Nephron (organoid): ENCODE results near the gene PLSCR2.
"Not testable (repeated sequence)": the region's sequence is repeated elsewhere in the genome, so short reads cannot be mapped to it uniquely, and the experiment has no call there.

Experiments
- H3K27ac Mint-ChIP-seq, 3 experiments: 2 replicates each; pipeline ENCODE4 v1.8.0; 2020; ENCODE audit warnings: mixed read lengths in 3 of 3, mild to moderate bottlenecking in 2 of 3, moderate library complexity in 1 of 3
- H3K27me3 Mint-ChIP-seq: 2 replicates; pipeline ENCODE4 v1.8.0; 2021; ENCODE audit warnings: low read depth, mild to moderate bottlenecking, moderate library complexity, mixed read lengths
- H3K36me3 Mint-ChIP-seq: 2 replicates; pipeline ENCODE4 v1.8.0; 2020; ENCODE audit warnings: low read depth, mixed read lengths
- H3K4me1 Mint-ChIP-seq: 2 replicates; pipeline ENCODE4 v1.8.0; 2020; ENCODE audit warnings: mixed read lengths
- H3K4me3 Mint-ChIP-seq, 3 experiments: 2 replicates each; pipeline ENCODE4 v1.8.0; 2020; ENCODE audit warnings: mild to moderate bottlenecking in 3 of 3, mixed read lengths in 3 of 3, moderate library complexity in 2 of 3
- H3K9me3 Mint-ChIP-seq: 2 replicates; pipeline ENCODE4 v1.8.0; 2020; ENCODE audit warnings: mixed read lengths
- TF ChIP-seq, protein P1 (sequence below), 3 experiments: fragments of 200-600 bp; sonication (generic); IDR thresholded peaks; one replicate each; pipeline ENCODE4 v1.5.0; 2021; ENCODE audit warnings: antibody characterized with exemption in 3 of 3; ENCODE audit not compliant: unreplicated experiment in 3 of 3

The PLSCR2 gene

DNA sequence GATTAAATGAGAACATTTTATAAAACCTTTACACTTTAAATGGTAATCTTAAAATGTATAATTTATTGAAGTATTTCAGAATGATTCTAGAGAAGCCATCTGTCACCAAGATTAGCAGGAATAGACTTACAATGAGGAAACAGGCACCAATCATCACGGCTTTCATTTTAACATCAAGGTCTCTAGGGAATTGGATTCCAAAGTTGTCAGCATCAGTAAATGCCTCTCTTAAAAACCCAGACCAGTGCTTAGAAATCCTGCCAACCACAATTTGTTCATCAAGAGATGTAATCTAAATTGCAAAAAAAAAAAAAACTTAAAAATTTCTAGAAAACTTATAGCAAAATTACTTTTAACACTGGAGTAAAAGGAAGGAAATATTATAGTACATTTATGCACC is 20.3 kb downstream of the PLSCR2 start:
- H3K27me3 Mint-ChIP-seq = peaks cover 5% of the 10 kb centered on the region
- no peak overlapping the region for H3K4me3 Mint-ChIP-seq
- no peaks in the 10 kb centered on the region for H3K4me1 Mint-ChIP-seq
- TF ChIP-seq, protein P1, sequence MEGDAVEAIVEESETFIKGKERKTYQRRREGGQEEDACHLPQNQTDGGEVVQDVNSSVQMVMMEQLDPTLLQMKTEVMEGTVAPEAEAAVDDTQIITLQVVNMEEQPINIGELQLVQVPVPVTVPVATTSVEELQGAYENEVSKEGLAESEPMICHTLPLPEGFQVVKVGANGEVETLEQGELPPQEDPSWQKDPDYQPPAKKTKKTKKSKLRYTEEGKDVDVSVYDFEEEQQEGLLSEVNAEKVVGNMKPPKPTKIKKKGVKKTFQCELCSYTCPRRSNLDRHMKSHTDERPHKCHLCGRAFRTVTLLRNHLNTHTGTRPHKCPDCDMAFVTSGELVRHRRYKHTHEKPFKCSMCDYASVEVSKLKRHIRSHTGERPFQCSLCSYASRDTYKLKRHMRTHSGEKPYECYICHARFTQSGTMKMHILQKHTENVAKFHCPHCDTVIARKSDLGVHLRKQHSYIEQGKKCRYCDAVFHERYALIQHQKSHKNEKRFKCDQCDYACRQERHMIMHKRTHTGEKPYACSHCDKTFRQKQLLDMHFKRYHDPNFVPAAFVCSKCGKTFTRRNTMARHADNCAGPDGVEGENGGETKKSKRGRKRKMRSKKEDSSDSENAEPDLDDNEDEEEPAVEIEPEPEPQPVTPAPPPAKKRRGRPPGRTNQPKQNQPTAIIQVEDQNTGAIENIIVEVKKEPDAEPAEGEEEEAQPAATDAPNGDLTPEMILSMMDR (IDR thresholded peaks at IDR 0.05; ENCODE audit: unreplicated experiment in 3 of 3) = no peak
- no peaks in the 10 kb centered on the region for H3K36me3 Mint-ChIP-seq
- H3K9me3 Mint-ChIP-seq = peaks cover 16% of the 10 kb centered on the region
- no peak overlapping the region for H3K27ac Mint-ChIP-seq

DNA sequence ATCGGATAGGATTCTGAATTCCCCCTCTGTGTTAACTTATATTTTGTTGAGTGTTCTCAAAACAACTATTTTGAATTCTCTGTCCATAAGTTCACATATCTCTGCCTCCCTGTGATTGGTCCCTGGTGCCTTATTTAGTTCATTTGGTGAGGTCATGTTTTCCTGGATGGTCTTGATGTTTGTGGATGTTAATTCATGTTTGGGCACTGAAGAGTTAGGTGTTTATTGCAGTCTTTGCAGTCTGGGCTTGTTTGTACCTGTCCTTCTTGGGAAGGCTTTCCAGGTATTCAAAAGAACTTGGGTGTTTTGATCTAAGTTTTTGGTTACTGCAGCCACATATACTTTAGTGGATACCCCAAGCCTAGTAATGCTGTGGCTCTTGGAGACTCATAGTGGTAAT is 23.3 kb downstream of the PLSCR2 start:
- TF ChIP-seq, protein P1 (IDR thresholded peaks at IDR 0.05; ENCODE audit: unreplicated experiment in 3 of 3) = no peak
- no peaks in the 10 kb centered on the region for H3K36me3 Mint-ChIP-seq
- no peak overlapping the region for H3K4me3 Mint-ChIP-seq
- H3K9me3 Mint-ChIP-seq = peaks cover 16% of the 10 kb centered on the region
- no peak overlapping the region for H3K27ac Mint-ChIP-seq
- peaks cover 5% of the 10 kb centered on the region for H3K27me3 Mint-ChIP-seq
- no peaks in the 10 kb centered on the region for H3K4me1 Mint-ChIP-seq

DNA sequence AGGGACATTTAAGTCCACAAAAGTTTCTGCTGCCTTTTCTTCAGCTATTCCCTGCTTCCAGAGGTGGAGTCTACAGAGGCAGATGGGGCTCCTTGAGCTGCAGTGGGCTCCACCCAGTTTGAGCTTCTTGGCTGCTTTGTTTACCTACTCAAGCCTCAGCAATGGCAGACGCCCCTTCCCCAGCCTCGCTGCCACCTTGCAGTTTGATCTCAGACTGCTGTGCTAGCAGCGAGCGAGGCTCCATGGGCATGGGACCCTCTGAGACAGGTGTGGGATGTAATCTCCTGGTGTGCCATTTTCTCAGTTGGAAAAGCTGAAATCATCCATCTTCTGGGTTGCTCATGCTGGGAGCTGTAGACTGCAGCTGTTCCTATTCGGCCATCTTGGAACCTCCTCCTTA is 29.1 kb downstream of the PLSCR2 start:
- not testable (repeated sequence) for H3K27ac Mint-ChIP-seq, H3K4me3 Mint-ChIP-seq, H3K27me3 Mint-ChIP-seq, H3K4me1 Mint-ChIP-seq, H3K36me3 Mint-ChIP-seq
- peaks cover 17% of the 10 kb centered on the region for H3K9me3 Mint-ChIP-seq

DNA sequence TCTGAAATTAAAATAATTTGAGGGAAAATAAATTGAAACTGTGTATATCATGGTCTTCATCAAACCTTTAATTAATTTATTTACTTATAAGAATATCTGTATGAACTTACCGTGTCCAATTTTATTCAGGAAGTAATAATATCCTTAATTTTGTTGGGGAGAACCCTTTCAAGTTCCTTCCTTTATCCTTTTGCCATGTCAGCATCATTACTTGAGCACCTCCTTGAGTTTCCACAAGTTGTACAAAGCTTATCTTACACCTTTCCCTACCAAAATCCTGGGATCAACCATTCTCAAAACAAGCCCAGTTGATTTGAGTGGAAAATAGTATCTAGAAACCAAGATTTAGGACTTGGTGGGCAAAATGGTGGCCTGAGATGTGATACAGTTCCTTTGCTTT is 37.3 kb downstream of the PLSCR2 start:
- Mint-ChIP-seq H3K4me3 (no peak overlapping the region), H3K4me1 (peaks cover 6% of the 10 kb centered on the region), H3K9me3 (peaks cover 14% of the 10 kb centered on the region), H3K27ac (no peak overlapping the region), H3K36me3 (no peaks in the 10 kb centered on the region), H3K27me3 (no peaks in the 10 kb centered on the region)
- TF ChIP-seq, protein P1 (IDR thresholded peaks at IDR 0.05; ENCODE audit: unreplicated experiment in 3 of 3) = no peak

DNA sequence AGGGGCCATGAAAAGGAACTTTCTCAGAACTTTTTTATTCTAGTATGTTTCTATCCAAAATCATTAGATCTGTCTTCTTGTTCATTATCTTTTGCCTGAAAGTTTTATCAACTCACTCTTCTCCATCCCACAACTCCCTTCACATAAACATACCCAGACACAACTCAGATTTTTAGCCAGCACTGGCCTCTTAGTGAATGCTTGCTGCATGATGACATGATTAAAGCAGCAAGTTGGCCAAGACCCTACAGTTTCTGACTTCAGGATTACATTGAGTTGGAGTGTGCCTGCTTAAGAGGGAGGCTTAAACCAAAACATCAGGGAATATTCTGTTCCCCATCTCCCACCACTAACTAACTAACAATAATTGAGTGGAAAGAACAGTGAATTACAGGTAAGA is 38.1 kb downstream of the PLSCR2 start:
- Mint-ChIP-seq H3K9me3 (peaks cover 8% of the 10 kb centered on the region), H3K4me3 (no peak overlapping the region)

DNA sequence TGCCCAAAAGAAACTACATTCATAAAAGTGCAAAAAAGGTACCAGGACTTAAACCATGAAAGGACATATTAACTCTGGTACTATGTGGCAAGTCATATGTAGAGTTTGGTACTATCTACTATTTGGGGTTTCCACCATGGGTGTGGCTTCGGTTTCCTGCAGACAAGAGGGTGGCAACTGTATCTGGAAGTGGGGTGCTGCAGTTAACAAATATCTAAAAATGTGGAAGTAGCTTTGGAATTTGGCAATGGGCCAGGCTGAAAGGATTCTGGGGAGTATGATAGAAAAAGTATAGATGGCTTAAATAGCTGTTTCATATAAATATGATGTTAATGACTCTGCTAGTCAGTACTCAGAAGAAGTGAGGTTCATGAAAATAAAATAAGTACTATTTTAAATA is 44.0 kb downstream of the PLSCR2 start:
- H3K9me3 Mint-ChIP-seq = peaks cover 4% of the 10 kb centered on the region
- no peak overlapping the region for H3K27ac Mint-ChIP-seq
- TF ChIP-seq, protein P1 (IDR thresholded peaks at IDR 0.05; ENCODE audit: unreplicated experiment in 3 of 3) = no peak
- H3K36me3 Mint-ChIP-seq = no peaks in the 10 kb centered on the region
- H3K4me1 Mint-ChIP-seq = peaks cover 6% of the 10 kb centered on the region
- H3K4me3 Mint-ChIP-seq = no peak overlapping the region
- no peaks in the 10 kb centered on the region for H3K27me3 Mint-ChIP-seq

More for the DNA sequence above, 38.1 kb downstream of the PLSCR2 start:
- Mint-ChIP-seq H3K4me1 (peaks cover 6% of the 10 kb centered on the region), H3K36me3 (no peaks in the 10 kb centered on the region), H3K27me3 (no peaks in the 10 kb centered on the region), H3K27ac (peak overlapping the region in 2 of 3 experiments; percentile 25 to 32)
- TF ChIP-seq, protein P1 (IDR thresholded peaks at IDR 0.05; ENCODE audit: unreplicated experiment in 3 of 3) = no peak
